NCI-H510A (cell line): ENCODE data around the gene RRP9.

Experiments
- DNase-seq: peaks from one replicate; lab custom pipeline; 2025; lab: John Stamatoyannopoulos, UW

Gene RRP9

DNA sequence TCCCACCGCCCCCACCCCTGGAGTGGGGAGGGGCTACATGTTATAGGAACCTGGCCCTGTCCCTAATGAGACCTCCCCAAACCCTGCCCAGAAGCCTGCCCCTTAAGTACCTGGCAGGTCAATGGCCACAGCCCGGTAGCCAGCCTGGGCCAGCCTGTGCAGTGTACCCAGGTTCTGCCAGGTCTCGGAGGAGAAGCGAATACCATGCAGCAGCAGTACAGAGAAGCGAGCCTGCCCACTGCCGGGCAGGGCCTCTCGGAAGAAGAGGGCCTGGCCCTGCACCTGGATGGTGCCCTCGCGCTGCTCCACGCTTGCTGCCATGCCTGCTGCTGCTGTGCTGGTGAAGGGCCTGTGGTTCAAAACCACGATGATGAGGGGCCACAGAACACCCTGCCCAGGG, 29.6 kb upstream of the RRP9 start:
- no peak for DNase-seq

DNA sequence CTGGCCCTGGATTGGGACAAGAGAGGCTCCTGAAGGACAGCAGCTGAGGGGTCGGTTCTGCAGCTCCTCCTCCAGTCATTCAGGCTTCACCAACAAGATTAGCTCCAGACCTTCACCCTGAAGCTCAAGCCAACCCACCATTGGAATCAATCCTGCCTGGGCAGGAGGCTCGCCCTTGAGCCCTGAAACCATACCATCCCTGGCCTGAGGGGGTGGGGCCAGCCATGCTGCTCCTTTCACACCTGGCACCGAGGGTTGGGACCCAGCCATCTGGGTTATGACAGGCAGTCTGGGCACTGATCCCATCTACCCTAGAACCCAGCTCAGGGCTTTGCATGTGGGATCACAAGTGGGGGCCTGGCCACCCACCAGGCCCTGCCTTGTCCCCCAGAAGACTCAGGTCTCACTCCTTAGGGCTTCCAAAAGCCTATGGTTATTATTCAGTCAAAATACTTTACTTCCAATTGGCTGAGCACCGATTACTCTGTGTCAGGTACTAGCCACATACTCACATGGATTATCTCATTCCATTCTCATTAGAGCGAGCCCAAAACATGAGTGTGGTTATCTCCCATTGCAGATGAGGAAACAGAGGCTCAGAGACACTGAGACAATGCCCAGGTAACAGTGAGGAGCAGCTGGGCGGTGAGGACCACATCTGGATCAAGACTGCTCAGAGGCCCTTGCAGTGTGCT, 29.0 kb upstream of the RRP9 start:
- peak; percentile 5 for DNase-seq

GRCh38 chr3:51969841-51970240, 28.1 kb upstream of the RRP9 start:
- no peak for DNase-seq

- peak; percentile 19 for DNase-seq
Measured at GRCh38 chr3:51968883-51969678, 27.4 kb upstream of the RRP9 start.

GRCh38 chr3:51968170-51968775, 26.6 kb upstream of the RRP9 start:
- peak; percentile 14 for DNase-seq

DNA sequence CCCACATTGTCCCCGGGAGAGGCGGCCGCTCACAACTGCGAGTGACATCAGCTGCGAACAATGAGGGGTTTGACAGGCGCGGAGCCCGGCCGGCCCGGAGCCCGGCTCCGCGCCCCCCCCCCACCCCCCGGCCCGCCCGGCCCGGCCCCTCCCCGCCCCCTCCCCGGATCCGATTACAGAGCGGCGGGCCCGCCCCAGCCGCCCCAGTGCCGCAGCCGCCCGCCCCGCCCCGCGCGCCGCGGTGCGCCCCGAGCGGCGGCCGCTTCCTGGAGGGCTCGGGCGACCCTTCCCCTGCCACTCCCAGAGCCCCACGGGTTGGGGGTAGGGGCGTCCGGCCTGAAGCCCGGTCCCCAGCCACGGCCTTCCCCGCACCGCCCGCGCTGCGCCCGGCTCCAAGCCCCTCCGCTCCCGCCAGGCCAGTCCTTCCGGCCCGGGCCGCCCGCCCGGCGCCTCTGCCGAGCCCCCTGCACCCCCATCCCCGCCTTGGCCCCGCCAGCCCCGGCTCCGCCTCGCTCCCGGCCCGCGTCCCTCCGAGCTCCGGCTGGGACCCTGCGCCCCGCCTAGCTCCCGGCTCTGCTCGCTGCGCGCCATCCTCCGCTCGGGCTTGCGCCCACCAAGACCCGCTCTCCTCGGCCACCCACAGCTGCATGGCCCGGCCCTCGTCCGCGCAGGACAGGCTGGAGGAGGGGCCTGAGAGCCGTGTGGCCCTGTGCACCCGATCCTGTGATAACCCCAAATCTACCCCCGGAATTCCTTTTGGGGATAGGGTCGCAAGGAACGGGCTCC, 25.9 kb upstream of the RRP9 start, which contains the start of gene PCBP4:
TSS of gene PCBP4 (minus strand) at position 71 of the 786 bp plus-strand sequence. CDS start 6,214 bp downstream, outside the sequence.
- DNase-seq: peak; percentile 28

DNA sequence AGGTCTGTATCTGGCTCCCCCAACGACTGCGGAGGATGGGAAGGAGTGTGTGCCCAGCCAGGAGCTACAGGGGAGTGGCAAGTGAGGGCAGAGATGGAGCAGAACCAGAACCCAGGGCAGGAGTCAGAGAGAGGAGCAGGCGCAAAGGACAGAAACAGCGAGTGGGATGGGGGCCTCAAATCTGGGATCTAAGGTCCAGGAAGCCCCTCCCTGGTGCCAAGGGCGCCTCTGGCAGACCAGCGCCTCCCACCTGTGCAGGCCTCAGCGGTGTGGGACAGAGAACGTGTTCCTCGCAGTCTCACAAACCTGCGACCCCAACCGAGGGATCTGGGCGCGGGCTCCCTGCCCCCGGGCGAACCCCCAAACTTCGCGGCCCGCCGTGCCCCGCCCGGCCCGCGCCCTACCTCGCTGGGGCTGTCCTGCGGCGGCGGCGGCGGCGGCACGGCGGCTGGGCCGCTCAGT, 25.2 kb upstream of the RRP9 start:
- DNase-seq: no peak

DNA sequence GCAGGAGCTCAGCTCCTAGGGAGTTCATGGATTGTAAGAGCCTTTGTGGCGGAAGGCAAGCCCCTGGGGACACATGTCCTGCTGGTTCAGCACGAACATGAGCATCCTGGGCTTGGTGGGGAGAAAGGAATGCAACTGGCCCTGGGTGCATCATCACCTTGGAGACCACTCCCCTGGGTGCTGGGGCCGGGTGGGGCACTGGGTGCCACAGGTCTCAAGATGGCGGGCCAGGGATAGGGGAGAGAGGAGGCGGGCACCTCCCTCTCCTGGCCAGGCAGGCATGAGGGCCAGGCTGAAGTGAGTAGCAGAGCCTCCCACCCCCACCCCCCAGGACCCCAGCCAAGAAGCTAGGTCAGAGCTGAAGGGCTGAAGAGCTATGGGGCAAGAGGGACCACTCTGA, 24.8 kb upstream of the RRP9 start:
- DNase-seq: no peak

- DNase-seq: no peak
Measured at GRCh38 chr3:51966016-51966415, 24.3 kb upstream of the RRP9 start.

GRCh38 chr3:51964521-51964920, 22.8 kb upstream of the RRP9 start:
- no peak for DNase-seq

DNA sequence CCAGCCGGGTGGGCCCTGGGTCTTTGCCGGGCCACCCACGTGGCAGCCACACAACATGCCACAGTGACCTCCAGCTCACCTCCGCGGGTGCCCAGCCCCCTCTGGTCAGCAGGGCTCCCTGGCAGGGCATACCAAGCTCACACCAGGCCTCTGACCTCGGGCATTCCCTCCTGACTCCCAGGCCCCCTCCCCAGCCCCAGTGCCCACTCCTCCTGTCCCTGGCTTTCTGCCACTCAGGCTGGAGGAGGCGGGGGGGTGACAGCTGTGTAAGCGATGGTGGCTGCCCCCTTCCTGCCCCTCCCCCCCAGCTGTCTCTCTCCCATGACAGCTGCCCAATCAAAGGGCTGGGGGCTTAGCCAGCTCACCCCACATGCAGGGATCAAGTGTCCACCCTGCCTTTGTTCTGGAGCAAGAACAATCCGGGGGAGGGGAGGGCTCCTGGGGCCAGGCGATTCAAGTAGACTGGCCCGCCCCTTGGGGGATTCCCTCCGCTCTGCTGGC, 22.3 kb upstream of the RRP9 start:
- DNase-seq: no peak

DNA sequence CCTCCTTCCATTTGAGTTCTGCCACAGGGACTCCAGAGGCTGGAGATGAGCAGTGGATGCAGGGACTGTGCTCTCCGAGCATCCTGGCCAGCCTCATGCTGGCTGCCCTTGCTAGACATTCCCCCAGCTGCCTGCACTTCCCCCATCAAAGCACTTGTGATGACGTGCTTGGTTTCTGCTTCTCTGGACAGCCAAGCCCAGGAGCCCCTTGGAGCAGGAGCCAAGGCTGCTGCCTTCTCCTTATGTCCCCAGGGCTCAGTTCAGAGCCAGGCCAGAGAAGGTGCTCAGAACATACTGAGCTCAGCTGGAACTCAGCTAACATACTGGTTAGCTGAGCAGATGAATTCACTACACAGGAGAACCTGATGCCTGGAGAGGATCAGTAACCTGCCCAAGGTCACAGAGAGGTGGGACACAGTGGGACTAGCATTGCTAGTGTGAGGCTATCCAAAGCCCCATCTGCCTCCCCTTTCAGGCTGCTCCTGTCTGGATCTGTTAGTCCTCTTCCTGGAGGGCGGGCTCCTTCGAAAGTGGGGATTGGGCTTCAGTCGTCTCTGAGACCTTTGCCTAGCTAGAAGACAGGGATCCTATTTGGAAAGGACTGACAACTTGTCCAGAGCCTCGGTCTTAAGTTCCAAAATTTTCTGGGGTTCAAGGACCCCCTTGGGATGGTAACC, 21.3 kb upstream of the RRP9 start:
- DNase-seq: no peak

DNA sequence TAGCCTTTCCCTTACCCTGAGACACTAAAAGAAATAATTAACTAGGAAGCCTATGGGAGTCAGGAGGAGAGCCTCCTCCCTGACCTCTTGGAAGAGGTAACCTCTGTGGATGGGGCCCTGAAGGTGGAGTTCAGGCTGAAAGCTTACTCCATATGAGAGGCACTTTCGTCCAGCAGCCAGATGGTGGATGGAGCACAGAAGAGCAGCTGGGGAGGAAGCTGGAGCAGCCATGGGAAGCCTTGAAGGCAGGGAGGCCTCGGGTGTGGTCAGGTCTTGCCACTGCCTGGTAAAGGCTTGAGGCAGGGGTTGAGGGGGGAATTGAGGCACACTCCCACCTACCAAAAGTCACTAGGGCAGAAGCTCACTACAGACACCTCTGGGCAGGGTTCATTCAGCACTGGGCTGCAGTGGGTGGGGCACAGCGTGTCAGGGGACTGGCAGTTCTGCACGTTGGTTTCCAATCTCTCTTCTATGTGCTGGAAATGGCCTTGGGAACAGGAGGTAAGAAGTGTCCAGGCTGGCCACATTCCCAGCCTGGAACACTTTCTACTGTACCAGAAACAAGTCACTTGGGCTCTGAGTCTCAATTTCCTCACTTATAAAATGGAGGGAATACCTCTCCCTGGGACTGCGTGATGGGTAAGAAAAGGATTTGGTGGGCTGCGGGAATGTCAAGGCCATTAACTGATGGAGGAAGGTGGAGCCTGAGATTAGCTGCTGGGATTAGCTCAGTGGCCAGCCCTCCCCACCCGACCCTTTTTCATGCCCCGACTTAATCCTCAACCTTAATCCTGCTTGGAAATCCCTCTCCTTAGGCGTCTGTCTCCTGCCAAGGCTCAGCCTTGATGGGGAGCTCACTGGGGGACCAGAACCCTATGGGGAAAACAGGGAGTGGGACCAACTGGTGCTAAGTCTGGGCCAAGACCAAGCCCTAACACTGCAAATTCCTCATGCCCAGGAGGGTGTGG, 20.2 kb upstream of the RRP9 start:
- no peak for DNase-seq

- DNase-seq: no peak
Measured at GRCh38 chr3:51961011-51961410, 19.3 kb upstream of the RRP9 start.

DNA sequence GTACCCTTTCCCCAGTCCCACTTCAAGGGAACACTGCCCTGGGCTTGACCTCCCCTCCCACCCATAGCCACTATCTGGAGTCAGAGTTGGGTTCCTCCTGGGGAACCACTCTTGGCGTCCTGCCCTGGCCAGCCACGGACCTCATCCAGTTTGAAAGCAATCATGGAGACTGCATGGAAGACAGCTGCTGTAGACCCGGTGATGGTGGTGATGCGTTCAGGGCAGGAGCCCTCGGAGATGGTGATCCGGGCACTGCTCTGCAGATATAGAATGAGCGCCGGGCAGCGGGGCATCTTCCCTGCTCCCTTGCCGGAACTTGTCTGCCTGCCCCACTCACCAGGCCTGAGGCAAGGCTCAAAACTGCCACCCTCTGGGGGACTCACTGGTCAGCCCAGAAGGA, 18.7 kb upstream of the RRP9 start:
- DNase-seq: no peak

DNA sequence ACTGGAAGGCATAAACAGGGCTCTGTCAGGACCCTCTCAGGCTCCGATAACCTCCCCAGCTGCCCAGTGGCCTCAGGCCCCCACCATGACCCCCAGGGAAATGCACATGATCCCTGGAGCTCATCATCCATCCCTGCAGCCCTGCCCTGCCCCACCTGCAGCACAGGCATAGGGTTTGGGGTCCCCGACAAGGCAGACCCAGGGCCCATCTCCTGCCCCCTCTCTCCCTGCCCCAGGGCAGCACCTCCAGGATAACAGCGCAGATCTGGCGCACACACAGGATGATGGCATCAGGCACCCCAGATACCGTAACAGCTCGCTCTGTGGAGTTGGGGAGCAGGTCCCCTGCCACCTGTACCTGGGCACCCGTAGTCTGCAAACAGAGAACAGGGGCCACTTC, 17.9 kb upstream of the RRP9 start:
- no peak for DNase-seq

- DNase-seq: no peak
Measured at GRCh38 chr3:51958603-51959521, 17.2 kb upstream of the RRP9 start.

GRCh38 chr3:51957520-51958205, 16.0 kb upstream of the RRP9 start:
- DNase-seq: no peak
